GM08714 (cell line): Measurements from ENCODE around the gene FOXA2.
"Not testable (repeated sequence)": the region's sequence is repeated elsewhere in the genome, so short reads cannot be mapped to it uniquely, and the experiment has no call there.

ENCODE experiments used
- H3K4me3 ChIP-seq: fragments of 200-500 bp; sonication (Bioruptor generic); 2 replicates; pipeline ENCODE4 v1.5.1; 2014; ENCODE audit warnings: mild to moderate bottlenecking, low read length, inconsistent platforms
- ZNF274 ChIP-seq: IDR thresholded peaks from 2 replicates; pipeline ENCODE4 v1.6.1; 2012; ENCODE audit warnings: mild to moderate bottlenecking, low read depth, low read length

The FOXA2 gene

GRCh38 chr20:22566876-22567658 lies 17.3 kb downstream of the FOXA2 start:
- H3K4me3 ChIP-seq = no peak overlapping the region
- no peak for TF ChIP-seq ZNF274

- TF ChIP-seq ZNF274 = no peak
- H3K4me3 ChIP-seq = no peak overlapping the region
Observed at GRCh38 chr20:22563062-22563965, 21.1 kb downstream of the FOXA2 start.

DNA sequence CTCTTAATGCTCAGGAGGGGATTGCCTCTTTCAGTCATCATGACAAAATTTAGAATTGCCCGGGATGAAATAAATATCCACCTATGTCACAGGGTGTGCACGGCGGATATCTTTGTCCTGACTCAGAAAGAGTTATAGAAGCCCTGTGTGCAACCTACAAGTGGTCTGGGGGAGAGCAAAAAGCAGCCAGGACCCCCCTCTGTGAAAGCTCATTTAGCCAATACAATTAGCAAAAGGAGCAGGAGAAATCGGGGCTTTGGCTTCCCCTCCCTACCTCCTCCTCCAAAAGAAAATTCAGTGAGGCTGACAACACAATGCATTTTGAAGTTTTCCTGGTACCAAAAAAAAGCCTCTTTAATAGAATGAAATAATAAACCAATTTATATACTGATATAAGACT lies 21.8 kb downstream of the FOXA2 start:
- no peak for TF ChIP-seq ZNF274
- no peak overlapping the region for H3K4me3 ChIP-seq

DNA sequence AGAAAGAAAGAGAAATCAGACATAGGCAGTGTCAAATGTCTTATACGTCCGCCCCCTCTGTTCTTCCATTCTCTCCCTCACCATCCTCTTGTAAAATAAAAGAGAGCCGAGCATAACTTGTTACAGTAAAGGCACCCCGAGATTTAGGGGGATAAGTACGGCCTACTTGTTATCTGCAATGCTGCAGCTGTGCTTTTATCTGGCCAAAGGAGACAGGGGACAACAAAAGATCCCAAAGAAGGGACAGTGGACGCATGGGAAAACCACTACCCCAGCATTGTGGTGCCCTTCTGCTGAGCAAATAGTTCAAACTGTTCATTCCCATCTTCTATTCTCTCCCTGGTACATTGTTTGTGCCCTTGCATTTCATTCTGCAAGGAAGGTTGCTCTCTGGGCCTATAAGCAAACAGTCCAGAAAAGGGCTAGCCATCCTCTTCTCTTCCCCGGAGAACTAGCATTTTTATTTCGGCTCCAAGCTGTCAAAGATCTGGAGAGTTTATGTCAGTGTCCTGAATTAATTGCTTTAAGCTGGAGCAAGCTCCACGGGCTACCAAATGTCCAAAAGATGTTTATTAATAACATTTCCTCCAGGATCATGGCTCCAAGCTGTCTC lies 22.3 kb downstream of the FOXA2 start:
- no peak overlapping the region for H3K4me3 ChIP-seq
- TF ChIP-seq ZNF274 = no peak

GRCh38 chr20:22560817-22561216 lies 23.6 kb downstream of the FOXA2 start:
- no peak overlapping the region for H3K4me3 ChIP-seq
- TF ChIP-seq ZNF274 = no peak

DNA sequence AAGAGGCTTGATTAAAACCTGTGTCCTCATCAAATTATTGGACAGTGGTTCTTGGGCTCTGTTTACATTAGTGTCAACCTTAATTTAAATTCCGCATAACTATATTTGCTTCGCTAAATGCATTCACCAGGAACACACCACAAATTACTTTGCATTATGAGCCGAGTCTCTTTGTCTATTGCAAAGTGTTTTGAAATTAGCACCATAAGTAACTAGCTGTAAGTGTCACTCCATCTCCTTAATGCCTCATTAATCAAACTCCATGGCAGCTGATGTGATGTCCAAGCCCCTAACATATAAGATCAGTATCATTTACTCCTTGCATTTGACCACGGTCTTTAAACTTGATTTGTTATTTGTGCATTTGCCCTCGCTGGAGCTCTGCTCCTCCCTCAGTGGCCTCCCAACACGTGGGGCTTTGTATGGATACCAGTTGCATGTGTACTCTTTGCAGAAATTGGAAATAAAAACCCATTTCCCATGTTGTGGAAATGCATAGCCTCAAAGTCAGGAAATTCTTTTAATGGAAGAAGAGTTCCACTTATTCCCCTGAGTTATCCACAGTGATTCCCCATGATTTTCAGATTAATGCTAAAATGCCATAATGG lies 24.6 kb downstream of the FOXA2 start:
- TF ChIP-seq ZNF274 = no peak
- H3K4me3 ChIP-seq = no peak overlapping the region

DNA sequence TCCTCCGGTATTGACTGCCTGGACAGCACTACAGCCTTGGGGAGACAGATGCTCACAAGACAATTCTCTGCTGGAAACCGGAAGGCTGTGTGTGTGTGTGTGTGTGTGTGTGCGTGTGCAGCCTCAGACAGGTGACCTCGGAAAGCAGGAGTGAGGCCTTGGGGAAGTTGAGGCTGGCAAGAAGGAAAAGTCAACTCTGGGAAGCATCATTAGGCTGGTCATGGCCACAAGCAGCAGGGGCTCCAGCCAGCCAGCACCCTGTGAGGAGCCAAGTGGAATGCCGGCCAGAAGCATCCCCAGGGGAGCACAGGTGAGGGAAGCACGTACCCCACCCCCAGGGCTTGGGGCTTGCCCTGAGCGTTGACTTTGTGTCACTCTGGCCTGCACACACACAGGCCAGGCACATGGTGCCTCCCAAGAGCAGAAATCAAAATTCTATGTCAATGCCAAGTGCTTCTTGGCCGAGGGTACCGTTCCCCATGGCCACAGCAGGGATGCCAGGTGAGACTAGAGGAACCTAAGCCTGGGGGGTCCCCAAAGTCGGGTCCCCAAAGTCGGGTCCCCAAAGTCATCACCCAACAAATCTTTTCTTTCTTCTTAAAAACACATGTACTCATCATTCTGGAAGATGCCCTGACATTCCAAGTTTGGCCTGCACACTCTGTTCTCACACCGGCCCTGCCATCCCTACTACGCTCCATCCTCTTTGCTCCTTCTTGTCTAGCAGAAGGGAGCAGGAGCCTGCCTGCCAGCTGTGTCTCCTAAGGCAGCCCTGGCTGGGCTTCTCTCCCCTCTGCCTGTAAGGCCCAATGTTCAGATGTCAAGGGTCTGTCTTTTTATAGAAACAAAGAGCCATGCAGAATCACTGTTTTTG lies 26.7 kb downstream of the FOXA2 start:
- no peak overlapping the region for H3K4me3 ChIP-seq
- TF ChIP-seq ZNF274 = no peak

DNA sequence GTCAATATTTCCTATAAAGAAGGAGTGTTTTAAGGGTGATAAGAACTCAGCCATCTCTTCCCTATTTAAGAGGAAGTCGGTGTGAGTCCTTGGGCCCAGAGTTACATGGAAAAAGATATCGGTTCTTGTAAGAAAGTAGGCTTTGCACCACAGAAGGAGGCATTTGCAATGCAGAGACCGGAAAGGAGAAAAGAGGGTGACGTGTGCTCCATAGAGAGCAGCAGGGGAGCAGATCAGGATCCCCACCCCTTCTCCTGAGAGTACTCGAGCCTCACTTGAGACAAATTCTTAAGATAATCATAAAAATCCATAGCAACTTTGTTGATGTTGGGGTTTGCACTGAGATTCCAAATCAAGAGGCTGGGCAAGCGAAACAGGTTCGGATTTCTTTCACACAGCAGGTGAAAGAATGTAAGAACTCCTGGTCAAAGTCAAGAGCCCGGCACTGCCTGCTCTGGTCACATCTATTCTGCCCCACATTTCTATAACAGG lies 27.8 kb downstream of the FOXA2 start:
- H3K4me3 ChIP-seq = no peak overlapping the region
- no peak for TF ChIP-seq ZNF274

- no peak for TF ChIP-seq ZNF274
Observed at GRCh38 chr20:22555791-22556564, 28.4 kb downstream of the FOXA2 start.

GRCh38 chr20:22554391-22554790 lies 30.0 kb downstream of the FOXA2 start:
- TF ChIP-seq ZNF274 = no peak
- no peak overlapping the region for H3K4me3 ChIP-seq

More at GRCh38 chr20:22555791-22556564, 28.4 kb downstream of the FOXA2 start:
- H3K4me3 ChIP-seq = no peak overlapping the region

DNA sequence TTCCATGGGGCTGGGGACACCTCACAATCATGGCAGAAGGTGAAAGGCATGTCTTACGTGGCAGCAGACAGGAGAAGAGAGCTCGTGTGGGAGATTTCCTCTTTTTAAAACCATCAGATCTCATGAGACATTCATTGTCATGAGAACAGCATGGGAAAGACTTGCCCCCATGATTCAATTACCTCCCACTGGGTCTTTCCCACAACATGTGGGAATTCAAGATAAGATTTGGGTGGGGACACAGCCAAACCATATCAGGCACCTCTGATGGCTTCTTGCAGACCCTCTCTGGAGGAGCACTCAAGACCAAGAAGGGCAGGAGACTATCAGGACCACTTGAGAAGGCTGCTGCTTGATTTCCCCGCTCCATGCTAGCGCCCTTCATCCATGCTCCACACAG lies 33.9 kb downstream of the FOXA2 start:
- H3K4me3 ChIP-seq = not testable (repeated sequence)

GRCh38 chr20:22548040-22548439 lies 36.3 kb downstream of the FOXA2 start:
- H3K4me3 ChIP-seq = no peak overlapping the region

More at GRCh38 chr20:22548040-22548439, 36.3 kb downstream of the FOXA2 start:
- no peak for TF ChIP-seq ZNF274
